ENCODE measurements around the gene ZBTB1. TPM values are rescaled to one million over a fixed set of nuclear protein-coding genes. Genes with fewer than 3 reads are reported as not detected.

ZBTB1 gene
- total and polyA plus RNA-seq, 9 of the 15 experiments (the other 6 are each of a cell fraction or from before 2014, with no cell fraction given): 2.3 to 16.5 (median 9.0) TPM

DNA sequence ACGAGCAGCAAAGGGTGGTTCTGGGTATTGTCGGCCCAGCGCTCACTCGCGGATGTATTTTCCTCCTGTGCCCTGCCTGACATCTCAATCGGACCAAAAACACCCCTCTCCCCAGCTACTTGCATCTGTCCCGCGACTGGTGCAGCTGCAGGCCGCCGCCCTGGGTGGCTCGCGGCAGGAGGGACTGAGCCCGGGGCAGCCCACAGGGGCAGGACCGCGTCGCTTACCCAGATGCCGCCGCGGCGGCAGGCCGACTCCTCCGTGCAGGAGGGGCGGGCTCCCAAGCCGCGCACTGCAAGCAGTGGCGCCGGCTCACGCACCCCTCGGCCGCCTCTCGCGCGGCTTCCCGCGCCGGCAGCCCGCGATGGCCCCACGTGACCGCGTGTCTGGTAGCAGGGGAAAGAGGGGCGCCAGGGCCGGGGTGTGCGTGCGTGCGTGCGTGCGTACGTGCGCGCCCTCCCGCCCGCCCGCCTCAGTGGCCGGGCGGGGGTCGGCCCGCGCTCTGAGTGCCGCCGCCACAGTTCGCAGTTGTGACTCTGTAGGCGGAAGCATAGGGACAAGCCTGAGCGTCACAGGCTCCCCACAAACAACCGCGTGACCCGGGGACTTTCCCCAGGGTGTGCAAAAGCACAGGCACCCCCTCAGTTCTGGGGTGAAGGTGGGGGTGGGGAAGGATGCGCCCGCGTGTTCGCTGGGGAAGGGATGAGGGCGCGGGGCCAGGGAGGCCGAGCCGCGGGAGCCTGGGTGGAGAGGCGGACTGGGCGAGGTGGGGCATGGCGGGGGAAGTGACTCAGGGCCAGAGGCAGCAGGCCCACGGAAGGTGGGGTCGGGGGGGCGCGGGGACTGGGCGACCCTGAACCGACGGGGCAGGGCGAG, 898 bp upstream of the ZBTB1 start, which contains the start of gene ZBTB25 (continued):
- TF ChIP-seq, protein P1, sequence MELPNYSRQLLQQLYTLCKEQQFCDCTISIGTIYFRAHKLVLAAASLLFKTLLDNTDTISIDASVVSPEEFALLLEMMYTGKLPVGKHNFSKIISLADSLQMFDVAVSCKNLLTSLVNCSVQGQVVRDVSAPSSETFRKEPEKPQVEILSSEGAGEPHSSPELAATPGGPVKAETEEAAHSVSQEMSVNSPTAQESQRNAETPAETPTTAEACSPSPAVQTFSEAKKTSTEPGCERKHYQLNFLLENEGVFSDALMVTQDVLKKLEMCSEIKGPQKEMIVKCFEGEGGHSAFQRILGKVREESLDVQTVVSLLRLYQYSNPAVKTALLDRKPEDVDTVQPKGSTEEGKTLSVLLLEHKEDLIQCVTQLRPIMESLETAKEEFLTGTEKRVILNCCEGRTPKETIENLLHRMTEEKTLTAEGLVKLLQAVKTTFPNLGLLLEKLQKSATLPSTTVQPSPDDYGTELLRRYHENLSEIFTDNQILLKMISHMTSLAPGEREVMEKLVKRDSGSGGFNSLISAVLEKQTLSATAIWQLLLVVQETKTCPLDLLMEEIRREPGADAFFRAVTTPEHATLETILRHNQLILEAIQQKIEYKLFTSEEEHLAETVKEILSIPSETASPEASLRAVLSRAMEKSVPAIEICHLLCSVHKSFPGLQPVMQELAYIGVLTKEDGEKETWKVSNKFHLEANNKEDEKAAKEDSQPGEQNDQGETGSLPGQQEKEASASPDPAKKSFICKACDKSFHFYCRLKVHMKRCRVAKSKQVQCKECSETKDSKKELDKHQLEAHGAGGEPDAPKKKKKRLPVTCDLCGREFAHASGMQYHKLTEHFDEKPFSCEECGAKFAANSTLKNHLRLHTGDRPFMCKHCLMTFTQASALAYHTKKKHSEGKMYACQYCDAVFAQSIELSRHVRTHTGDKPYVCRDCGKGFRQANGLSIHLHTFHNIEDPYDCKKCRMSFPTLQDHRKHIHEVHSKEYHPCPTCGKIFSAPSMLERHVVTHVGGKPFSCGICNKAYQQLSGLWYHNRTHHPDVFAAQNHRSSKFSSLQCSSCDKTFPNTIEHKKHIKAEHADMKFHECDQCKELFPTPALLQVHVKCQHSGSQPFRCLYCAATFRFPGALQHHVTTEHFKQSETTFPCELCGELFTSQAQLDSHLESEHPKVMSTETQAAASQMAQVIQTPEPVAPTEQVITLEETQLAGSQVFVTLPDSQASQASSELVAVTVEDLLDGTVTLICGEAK (IDR thresholded peaks at IDR 0.05): 0 out of 2 replicates have a peak, but pooled peaks have one; percentile 27
- TF ChIP-seq, protein P1 (CRISPR knock-in tag; IDR thresholded peaks at IDR 0.05): no peak
- TF ChIP-seq BCOR (IDR thresholded peaks at IDR 0.05) (no peak), MTA3 (IDR thresholded peaks at IDR 0.05; ENCODE audit: borderline replicate concordance) (0 out of 2 replicates have a peak, but pooled peaks have one; percentile 19), ZNF398 (CRISPR knock-in tag; IDR thresholded peaks at IDR 0.05) (no peak), CHD1 (IDR thresholded peaks at IDR 0.05; ENCODE audit: low read length) (no peak), RBM14 (IDR thresholded peaks at IDR 0.05; ENCODE audit: borderline replicate concordance, insufficient read depth, low read depth, low read length) (no peak), BHLHE40 (IDR thresholded peaks at IDR 0.05; ENCODE audit: low read length) (peak; percentile 76), NCOR1 (IDR thresholded peaks at IDR 0.05) (no peak), RCOR1 (IDR thresholded peaks at IDR 0.05; ENCODE audit: borderline replicate concordance in 1 of 2, low read depth in 2 of 2, low read length in 2 of 2) (no peak), ZNF76 (CRISPR knock-in tag; IDR thresholded peaks at IDR 0.05; ENCODE audit: borderline replicate concordance) (no peak), KLF10 (CRISPR knock-in tag; IDR thresholded peaks at IDR 0.05) (no peak)
- TF ChIP-seq, protein P2, sequence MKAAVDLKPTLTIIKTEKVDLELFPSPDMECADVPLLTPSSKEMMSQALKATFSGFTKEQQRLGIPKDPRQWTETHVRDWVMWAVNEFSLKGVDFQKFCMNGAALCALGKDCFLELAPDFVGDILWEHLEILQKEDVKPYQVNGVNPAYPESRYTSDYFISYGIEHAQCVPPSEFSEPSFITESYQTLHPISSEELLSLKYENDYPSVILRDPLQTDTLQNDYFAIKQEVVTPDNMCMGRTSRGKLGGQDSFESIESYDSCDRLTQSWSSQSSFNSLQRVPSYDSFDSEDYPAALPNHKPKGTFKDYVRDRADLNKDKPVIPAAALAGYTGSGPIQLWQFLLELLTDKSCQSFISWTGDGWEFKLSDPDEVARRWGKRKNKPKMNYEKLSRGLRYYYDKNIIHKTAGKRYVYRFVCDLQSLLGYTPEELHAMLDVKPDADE (conservative IDR thresholded peaks at IDR 0.05; ENCODE audit: control insufficient read depth, low read depth, low read length): no peak
